Upper lobe of left lung (tissue), 6 donors: ENCODE data around the gene PTPN23. TPM values are rescaled to one million over a fixed set of nuclear protein-coding genes. Genes with fewer than 3 reads are reported as not detected.
A peak's percentile ranks its signal among the peaks of the same experiment; 100 is the strongest.

Experiments
- ATAC-seq, 2 donors: fragments of 200-7000 bp; cut with Tn5 transposase; one replicate each; pipeline ENCODE4 v1.9.1; 2022; ENCODE audit warnings: mild to moderate bottlenecking in 2 of 2, moderate library complexity in 2 of 2; ENCODE audit not compliant: low FRiP score in 2 of 2
- DNase-seq, 2 donors: peaks; one replicate each; pipeline ENCODE4 v3.0.0-alpha.2; 2019 to 2020
- H3K27ac ChIP-seq, 4 donors: fragments of 200-600 bp; sonication (generic); one replicate each; pipeline ENCODE4 v1.5.1; 2016 to 2019
- H3K27me3 ChIP-seq, 4 donors: fragments of 200-600 bp; sonication (generic); one replicate each; pipeline ENCODE4 v1.5.1; 2017 to 2019
- H3K36me3 ChIP-seq, 4 donors: fragments of 200-600 bp; sonication (generic); one replicate each; pipeline ENCODE4 v1.5.1; 2016 to 2019
- H3K4me1 ChIP-seq, 4 donors: fragments of 200-600 bp; sonication (generic); one replicate each; pipeline ENCODE4 v1.5.1; 2018 to 2019
- H3K4me3 ChIP-seq, 4 donors: fragments of 200-600 bp; sonication (generic); one replicate each; pipeline ENCODE4 v1.5.1; 2017 to 2019; ENCODE audit warnings: mild to moderate bottlenecking in 2 of 4, moderate library complexity in 1 of 4
- H3K9me3 ChIP-seq, 4 donors: fragments of 200-600 bp; sonication (generic); one replicate each; pipeline ENCODE4 v1.5.1; 2018 to 2019
- CTCF ChIP-seq, 6 experiments: fragments of 450-650 bp in 4 of 6; fragments of 200-600 bp in 2 of 6; sonication (generic) in 2 of 6; IDR thresholded peaks; one replicate each; pipeline ENCODE4 v1.5.1; 2016 to 2019; ENCODE audit warnings: antibody characterized with exemption in 6 of 6
- EP300 ChIP-seq, 4 donors: sonication (generic); formaldehyde crosslinking; IDR thresholded peaks; one replicate each; pipeline ENCODE4 v1.5.1; 2017; ENCODE audit warnings: antibody characterized with exemption in 4 of 4, control low read depth in 2 of 4
- POLR2A ChIP-seq, 4 donors: fragments of 450-650 bp; IDR thresholded peaks; one replicate each; pipeline ENCODE4 v1.5.1; 2016 to 2017; ENCODE audit warnings: antibody characterized with exemption in 4 of 4, mild to moderate bottlenecking in 2 of 4
- POLR2AphosphoS5 ChIP-seq, 2 donors: sonication (generic); formaldehyde crosslinking; IDR thresholded peaks; one replicate each; pipeline ENCODE4 v1.5.1; 2017; ENCODE audit warnings: antibody characterized with exemption in 2 of 2
- WGBS, 2 donors: methylation state at CpG; one replicate each; pipeline ENCODE4 v1.1.5; 2017 to 2018; 5-methylcytosine and 5-hydroxymethylcytosine counted together
- total RNA-seq, 6 donors: library from RNA; depleted of rRNA in 4 of 6; stranded (reverse); fragments of >200 nt in 4 of 6; gene quantifications; one replicate each; pipeline versions ENCODE4 v1.1.0 to v1.2.1, GENCODE V29; 2016 to 2021
- donor health status: DM: no; HTN: no; CAD: no; lungs with moderate emphysema.
- donor health status: DM: no; HTN: yes; CAD: no; lungs with severe emphysema.

PTPN23 gene
- total RNA-seq, 6 donors from 2014 or later = 32.7 to 93.3 (median 53.7) TPM

GRCh38 chr3:47441796-47442551 is 61.2 kb downstream of the PTPN23 start:
- Histone ChIP-seq H3K36me3 (peaks cover 0 to 34% (median 14%) of the 10 kb centered on the region in 4 donors), H3K4me3 (no peak overlapping the region), H3K9me3 (no peaks in the 10 kb centered on the region), H3K4me1 (peaks cover 5 to 17% (median 12%) of the 10 kb centered on the region in 4 donors), H3K27me3 (no peaks in the 10 kb centered on the region), H3K27ac (peak overlapping the region in 2 of 4 donors; percentile 40 to 45)
- WGBS, 2 donors = 92 to 94% methylated on average over 4 of the region's 4 CpGs
- ATAC-seq (no peak), DNase-seq (no peak)
- TF ChIP-seq POLR2A (IDR thresholded peaks at IDR 0.05) (no peak), EP300 (IDR thresholded peaks at IDR 0.05) (no peak), CTCF (IDR thresholded peaks at IDR 0.05) (no peak), POLR2AphosphoS5 (IDR thresholded peaks at IDR 0.05) (no peak)

GRCh38 chr3:47443611-47443995 is 62.8 kb downstream of the PTPN23 start:
- Histone ChIP-seq H3K36me3 (peaks cover 0 to 31% (median 14%) of the 10 kb centered on the region in 4 donors), H3K4me1 (peaks cover 5 to 17% (median 12%) of the 10 kb centered on the region in 4 donors), H3K9me3 (no peaks in the 10 kb centered on the region), H3K4me3 (no peak overlapping the region), H3K27ac (peak overlapping the region; percentile 45 to 72 (median 68)), H3K27me3 (no peaks in the 10 kb centered on the region)
- DNase-seq = no peak
- no peak for TF ChIP-seq POLR2AphosphoS5 (IDR thresholded peaks at IDR 0.05)
- no peak for TF ChIP-seq CTCF (IDR thresholded peaks at IDR 0.05)
- TF ChIP-seq EP300 (IDR thresholded peaks at IDR 0.05) = no peak
- TF ChIP-seq POLR2A (IDR thresholded peaks at IDR 0.05) = no peak
- 59 to 65% methylated on average over 5 of the region's 5 CpGs for WGBS, 2 donors
- peak; percentile 25 to 33 for ATAC-seq

- peaks cover 5 to 17% (median 12%) of the 10 kb centered on the region in 4 donors for H3K4me1 ChIP-seq
- TF ChIP-seq EP300 (IDR thresholded peaks at IDR 0.05) = no peak
- TF ChIP-seq CTCF (IDR thresholded peaks at IDR 0.05) = no peak
- TF ChIP-seq POLR2AphosphoS5 (IDR thresholded peaks at IDR 0.05) = no peak
- TF ChIP-seq POLR2A (IDR thresholded peaks at IDR 0.05) = no peak
- 93 to 95% methylated on average over 5 of the region's 5 CpGs for WGBS, 2 donors
- H3K27ac ChIP-seq = peak overlapping the region in 2 of 4 donors; percentile 72
- H3K9me3 ChIP-seq = no peaks in the 10 kb centered on the region
- H3K36me3 ChIP-seq = peaks cover 0 to 29% (median 14%) of the 10 kb centered on the region in 4 donors
- no peak overlapping the region for H3K4me3 ChIP-seq
- no peak for ATAC-seq
- no peaks in the 10 kb centered on the region for H3K27me3 ChIP-seq
- no peak for DNase-seq
Observed at GRCh38 chr3:47444103-47444502, 63.3 kb downstream of the PTPN23 start.

GRCh38 chr3:47452453-47453215 is 71.8 kb downstream of the PTPN23 start:
- no peak overlapping the region for H3K4me3 ChIP-seq
- no peaks in the 10 kb centered on the region for H3K36me3 ChIP-seq
- TF ChIP-seq CTCF (IDR thresholded peaks at IDR 0.05) (no peak), EP300 (IDR thresholded peaks at IDR 0.05) (no peak), POLR2A (IDR thresholded peaks at IDR 0.05) (no peak), POLR2AphosphoS5 (IDR thresholded peaks at IDR 0.05) (no peak)
- no peak overlapping the region for H3K27ac ChIP-seq
- no peaks in the 10 kb centered on the region for H3K9me3 ChIP-seq
- no peaks in the 10 kb centered on the region for H3K27me3 ChIP-seq
- 70 to 94% methylated on average over 4 of the region's 4 CpGs for WGBS, 2 donors
- ATAC-seq = no peak
- DNase-seq = no peak
- H3K4me1 ChIP-seq = peaks cover 8 to 11% (median 9%) of the 10 kb centered on the region in 4 donors
